HCT116 (cell line): ENCODE measurements around the gene KLF3. TPM values are rescaled to one million over a fixed set of nuclear protein-coding genes. Genes with fewer than 3 reads are reported as not detected.

Experiments used
- ATAC-seq: fragments of 200-7000 bp; cut with Tn5 transposase; 2 replicates; pipeline ENCODE4 v1.9.1; 2020; ENCODE audit warnings: mild to moderate bottlenecking, moderate library complexity
- BruUV-seq: library from RNA; stranded (reverse); fragments of 400-500 nt; replicated peaks from 2 replicates; lab custom pipeline; 2021; lab: Mats Ljungman, UMichigan
- CTCF ChIA-PET: fragments of 300-600 bp; sonication (Branson Sonifier 250); formaldehyde crosslinking; loops from one replicate; lab custom pipeline; 2021; ENCODE audit warnings: antibody characterized with exemption; lab: Charles Lee
- POLR2A ChIA-PET: fragments of 300-600, 350-600 bp; sonication (Branson Sonifier 250); formaldehyde crosslinking; loops from one replicate; lab custom pipeline; 2021; ENCODE audit warnings: antibody characterized with exemption; lab: Charles Lee
- RAD21 ChIA-PET, 2 experiments: fragments of 300-600 bp; sonication (Branson Sonifier 250); formaldehyde crosslinking; loops; one replicate each; lab custom pipeline; 2023; ENCODE audit warnings: low total read pairs in 2 of 2; ENCODE audit not compliant: uncharacterized antibody in 2 of 2, unreplicated experiment in 2 of 2, low non-redundant PET in 1 of 2; lab: Charles Lee
- DNase-seq: peaks from one replicate; pipeline ENCODE4 v3.0.0-alpha.2; 2010; ENCODE audit warnings: low read depth, low spot score
- H2AFZ ChIP-seq: fragments of 200-600 bp; shearing (Covaris generic), sonication (generic); 2 replicates; pipeline ENCODE4 v1.6.1; 2017; ENCODE audit warnings: low read depth, mixed run types, mixed read lengths, antibody characterized with exemption, low read length; ENCODE audit not compliant: poor library complexity, severe bottlenecking
- H3K27ac ChIP-seq: 2 replicates; pipeline ENCODE4 v1.5.1; 2012; ENCODE audit warnings: low read depth, low read length
- H3K27me3 ChIP-seq: fragments of 200-600 bp; sonication (generic); 2 replicates; pipeline ENCODE4 v1.6.1; 2016; ENCODE audit warnings: mixed run types, low read length, mixed read lengths; ENCODE audit not compliant: insufficient read depth
- H3K36me3 ChIP-seq, 2 experiments: fragments of 200-500 bp in 1 of 2; fragments of 200-600 bp in 1 of 2; sonication (Bioruptor generic) in 1 of 2; sonication (generic) in 1 of 2; 2 replicates each; pipeline versions ENCODE4 v1.5.1 to v1.6.1; 2014 to 2016; ENCODE audit warnings: low read length in 2 of 2, inconsistent platforms in 1 of 2, mixed read lengths in 1 of 2, mixed run types in 1 of 2; ENCODE audit not compliant: insufficient read depth in 2 of 2, control insufficient read depth in 1 of 2
- H3K4me1 ChIP-seq, 2 experiments: fragments of 200-600 bp in 1 of 2; sonication (generic) in 1 of 2; 2 replicates each; pipeline versions ENCODE4 v1.5.1 to v1.6.1; 2012 to 2017; ENCODE audit warnings: low read length in 2 of 2, inconsistent platforms in 1 of 2, mild to moderate bottlenecking in 1 of 2, mixed read lengths in 1 of 2, mixed run types in 1 of 2, moderate library complexity in 1 of 2; ENCODE audit not compliant: insufficient read depth in 2 of 2, control insufficient read depth in 1 of 2
- H3K4me2 ChIP-seq: fragments of 200-600 bp; sonication (generic); 2 replicates; pipeline ENCODE4 v1.6.1; 2017; ENCODE audit warnings: mixed run types, low read length, mixed read lengths
- H3K4me3 ChIP-seq, 2 experiments: fragments of 200-600 bp in 1 of 2; sonication (generic) in 1 of 2; replicated peaks in 1 of 2; 2 replicates each; pipeline ENCODE4 v1.5.1; 2011 to 2016; ENCODE audit warnings: low read length in 2 of 2, control low read depth in 1 of 2, low read depth in 1 of 2, mild to moderate bottlenecking in 1 of 2, mixed read lengths in 1 of 2, mixed run types in 1 of 2
- H3K79me2 ChIP-seq: fragments of 200-600 bp; sonication (generic); 2 replicates; pipeline ENCODE4 v1.6.1; 2017; ENCODE audit warnings: mild to moderate bottlenecking, mixed run types, low read length, moderate library complexity, mixed read lengths; ENCODE audit not compliant: insufficient read depth
- H3K9ac ChIP-seq: fragments of 200-600 bp; sonication (generic); 2 replicates; pipeline ENCODE4 v1.6.1; 2016; ENCODE audit warnings: low read length, mixed read lengths
- H3K9me2 ChIP-seq: fragments of 200-600 bp; sonication (generic), shearing (Covaris generic); 2 replicates; pipeline ENCODE4 v1.6.1; 2017; ENCODE audit warnings: mixed run types, mild to moderate bottlenecking, moderate library complexity; ENCODE audit not compliant: insufficient read depth
- H3K9me3 ChIP-seq, 2 experiments: fragments of 200-500 bp in 1 of 2; fragments of 200-600 bp in 1 of 2; sonication (Bioruptor generic) in 1 of 2; sonication (generic) in 1 of 2; 2 replicates each; pipeline ENCODE4 v1.6.1; 2014 to 2017; ENCODE audit warnings: low read length in 2 of 2, mixed read lengths in 2 of 2, inconsistent platforms in 1 of 2, low read depth in 1 of 2, mild to moderate bottlenecking in 1 of 2, mixed run types in 1 of 2, moderate library complexity in 1 of 2; ENCODE audit not compliant: control insufficient read depth in 1 of 2, insufficient read depth in 1 of 2
- H4K20me1 ChIP-seq: fragments of 200-600 bp; sonication (generic), shearing (Covaris generic); 2 replicates; pipeline ENCODE4 v1.6.1; 2017; ENCODE audit warnings: mixed run types, mild to moderate bottlenecking, moderate library complexity; ENCODE audit not compliant: insufficient read depth
- CBX3 ChIP-seq: IDR thresholded peaks from 2 replicates; pipeline ENCODE4 v1.6.1; 2012; ENCODE audit warnings: low read depth
- CEBPB ChIP-seq: IDR thresholded peaks from 2 replicates; pipeline ENCODE4 v1.6.1; 2012; ENCODE audit warnings: low read depth
- EGR1 ChIP-seq: IDR thresholded peaks from 2 replicates; pipeline ENCODE4 v1.6.1; 2012; ENCODE audit warnings: low read depth
- ELF1 ChIP-seq: IDR thresholded peaks from 2 replicates; pipeline ENCODE4 v1.6.1; 2012; ENCODE audit warnings: low read depth, borderline replicate concordance
- EZH2 ChIP-seq: fragments of 200-600 bp; sonication (generic); IDR thresholded peaks from 2 replicates; pipeline ENCODE4 v1.6.1; 2017; ENCODE audit warnings: antibody characterized with exemption, mixed run types
- EZH2phosphoT487 ChIP-seq: fragments of 200-600 bp; IDR thresholded peaks from 2 replicates; pipeline ENCODE4 v1.6.1; 2018; ENCODE audit warnings: antibody characterized with exemption, borderline replicate concordance
- FOSL1 ChIP-seq: IDR thresholded peaks from 2 replicates; pipeline ENCODE4 v1.6.1; 2012; ENCODE audit warnings: low read depth
- POLR2A ChIP-seq: IDR thresholded peaks from 2 replicates; pipeline ENCODE4 v1.7.0; 2011; ENCODE audit warnings: borderline replicate concordance; ENCODE audit not compliant: insufficient read depth, insufficient read length; ENCODE audit errors: extremely low read depth
- POLR2AphosphoS5 ChIP-seq: IDR thresholded peaks from 2 replicates; pipeline ENCODE4 v1.6.1; 2011; ENCODE audit warnings: mild to moderate bottlenecking, low read depth, low read length, moderate library complexity
- RAD21 ChIP-seq: IDR thresholded peaks from 2 replicates; pipeline ENCODE4 v1.6.1; 2012; ENCODE audit warnings: low read depth, mild to moderate bottlenecking
- SIN3A ChIP-seq: IDR thresholded peaks from 2 replicates; pipeline ENCODE4 v1.6.1; 2012; ENCODE audit warnings: low read depth
- TCF7L2 ChIP-seq: IDR thresholded peaks from 2 replicates; pipeline ENCODE4 v1.7.0; 2011; ENCODE audit warnings: borderline replicate concordance, inconsistent platforms; ENCODE audit not compliant: insufficient read depth, insufficient read length; ENCODE audit errors: extremely low read depth
- ZNF274 ChIP-seq: fragments of 200-500 bp; sonication (Bioruptor generic); IDR thresholded peaks from 2 replicates; pipeline ENCODE4 v1.6.1; 2014; ENCODE audit warnings: mild to moderate bottlenecking, low read depth, low read length, inconsistent platforms
- intact Hi-C: fragments of 100-400 bp; cut with micrococcal nuclease; formaldehyde crosslinking; loops from 2 replicates; pipeline ENCODE4 v1.10.0; 2022
- total RNA-seq: library from RNA; stranded (reverse); gene quantifications from one replicate; pipeline ENCODE4 v1.2.1, GENCODE V29; 2021; ENCODE audit not compliant: unreplicated experiment
- TF ChIP-seq, protein P1 (sequence below): IDR thresholded peaks from 2 replicates; pipeline ENCODE4 v1.6.1; 2011; ENCODE audit warnings: mild to moderate bottlenecking, low read length, moderate library complexity; ENCODE audit not compliant: insufficient replicate concordance; ENCODE audit errors: extremely low read depth
- TF ChIP-seq, protein P2 (sequence below), 3 experiments: fragments of 200-600 bp in 1 of 3; sonication (generic) in 1 of 3; IDR thresholded peaks in 2 of 3; conservative IDR thresholded peaks in 1 of 3; 2 replicates each; pipeline ENCODE4 v1.5.1; 2012 to 2017; ENCODE audit warnings: low read depth in 2 of 3, low read length in 2 of 3, antibody characterized with exemption in 1 of 3, borderline replicate concordance in 1 of 3, control low read depth in 1 of 3, mild to moderate bottlenecking in 1 of 3, mixed read lengths in 1 of 3, mixed run types in 1 of 3, moderate library complexity in 1 of 3; ENCODE audit not compliant: insufficient read depth in 1 of 3
- TF ChIP-seq, protein P3 (sequence below): IDR thresholded peaks from 2 replicates; pipeline ENCODE4 v1.6.1; 2012

The KLF3 gene
- total RNA-seq, 1 experiment from 2014 or later: 44.2 TPM

DNA sequence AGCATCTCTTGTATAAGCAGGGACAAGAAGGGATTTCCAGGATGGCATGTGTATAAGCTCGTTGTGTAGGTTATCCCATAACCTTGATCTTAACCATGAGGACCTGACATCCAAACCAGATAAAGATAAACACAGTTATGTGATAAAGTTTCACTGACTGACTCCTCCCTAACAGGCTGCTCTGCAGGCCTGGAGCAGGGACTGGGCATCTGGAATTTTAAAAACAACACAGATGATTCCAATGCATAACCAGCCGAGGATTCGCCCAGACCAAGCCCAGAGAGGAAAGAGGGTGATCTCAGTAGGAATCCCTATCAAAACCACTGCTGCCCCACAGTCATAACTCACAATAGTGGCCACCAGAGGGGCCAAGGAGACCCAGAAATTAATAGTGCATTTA is 22.7 kb downstream of the KLF3 start:
- H3K4me3 ChIP-seq: no peak overlapping the region
- peaks cover 0 to 16% of the 10 kb centered on the region in 2 experiments; a peak in 2 of 4 replicates for H3K4me1 ChIP-seq
- H3K4me2 ChIP-seq: no peak overlapping the region
- peaks cover 72% of the 10 kb centered on the region for H3K79me2 ChIP-seq
- no peaks in the 10 kb centered on the region for H3K27me3 ChIP-seq
- CTCF ChIA-PET: interaction anchor here (2.0 kb wide), 1 partner anchor 12 kb away, joined by 9 read pairs; no protein-coding TSS in a partner anchor
- TF ChIP-seq POLR2AphosphoS5 (no peak), EZH2phosphoT487 (no peak), ZNF274 (no peak), CBX3 (no peak), POLR2A (no peak), RAD21 (no peak), EGR1 (no peak), TCF7L2 (no peak), CEBPB (no peak), FOSL1 (no peak), SIN3A (no peak), ELF1 (no peak), EZH2 (no peak)
- TF ChIP-seq, protein P1, sequence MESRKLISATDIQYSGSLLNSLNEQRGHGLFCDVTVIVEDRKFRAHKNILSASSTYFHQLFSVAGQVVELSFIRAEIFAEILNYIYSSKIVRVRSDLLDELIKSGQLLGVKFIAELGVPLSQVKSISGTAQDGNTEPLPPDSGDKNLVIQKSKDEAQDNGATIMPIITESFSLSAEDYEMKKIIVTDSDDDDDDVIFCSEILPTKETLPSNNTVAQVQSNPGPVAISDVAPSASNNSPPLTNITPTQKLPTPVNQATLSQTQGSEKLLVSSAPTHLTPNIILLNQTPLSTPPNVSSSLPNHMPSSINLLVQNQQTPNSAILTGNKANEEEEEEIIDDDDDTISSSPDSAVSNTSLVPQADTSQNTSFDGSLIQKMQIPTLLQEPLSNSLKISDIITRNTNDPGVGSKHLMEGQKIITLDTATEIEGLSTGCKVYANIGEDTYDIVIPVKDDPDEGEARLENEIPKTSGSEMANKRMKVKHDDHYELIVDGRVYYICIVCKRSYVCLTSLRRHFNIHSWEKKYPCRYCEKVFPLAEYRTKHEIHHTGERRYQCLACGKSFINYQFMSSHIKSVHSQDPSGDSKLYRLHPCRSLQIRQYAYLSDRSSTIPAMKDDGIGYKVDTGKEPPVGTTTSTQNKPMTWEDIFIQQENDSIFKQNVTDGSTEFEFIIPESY: no peak
- TF ChIP-seq, protein P2, sequence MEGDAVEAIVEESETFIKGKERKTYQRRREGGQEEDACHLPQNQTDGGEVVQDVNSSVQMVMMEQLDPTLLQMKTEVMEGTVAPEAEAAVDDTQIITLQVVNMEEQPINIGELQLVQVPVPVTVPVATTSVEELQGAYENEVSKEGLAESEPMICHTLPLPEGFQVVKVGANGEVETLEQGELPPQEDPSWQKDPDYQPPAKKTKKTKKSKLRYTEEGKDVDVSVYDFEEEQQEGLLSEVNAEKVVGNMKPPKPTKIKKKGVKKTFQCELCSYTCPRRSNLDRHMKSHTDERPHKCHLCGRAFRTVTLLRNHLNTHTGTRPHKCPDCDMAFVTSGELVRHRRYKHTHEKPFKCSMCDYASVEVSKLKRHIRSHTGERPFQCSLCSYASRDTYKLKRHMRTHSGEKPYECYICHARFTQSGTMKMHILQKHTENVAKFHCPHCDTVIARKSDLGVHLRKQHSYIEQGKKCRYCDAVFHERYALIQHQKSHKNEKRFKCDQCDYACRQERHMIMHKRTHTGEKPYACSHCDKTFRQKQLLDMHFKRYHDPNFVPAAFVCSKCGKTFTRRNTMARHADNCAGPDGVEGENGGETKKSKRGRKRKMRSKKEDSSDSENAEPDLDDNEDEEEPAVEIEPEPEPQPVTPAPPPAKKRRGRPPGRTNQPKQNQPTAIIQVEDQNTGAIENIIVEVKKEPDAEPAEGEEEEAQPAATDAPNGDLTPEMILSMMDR (IDR thresholded peaks at IDR 0.05 in 2 of 3, conservative IDR thresholded peaks at IDR 0.05 in 1 of 3; ENCODE audit: borderline replicate concordance in 1 of 3, insufficient read depth in 1 of 3, low read depth in 2 of 3, low read length in 2 of 3): no peak
- TF ChIP-seq, protein P3, sequence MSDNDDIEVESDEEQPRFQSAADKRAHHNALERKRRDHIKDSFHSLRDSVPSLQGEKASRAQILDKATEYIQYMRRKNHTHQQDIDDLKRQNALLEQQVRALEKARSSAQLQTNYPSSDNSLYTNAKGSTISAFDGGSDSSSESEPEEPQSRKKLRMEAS: no peak
- H2AFZ ChIP-seq: no peak overlapping the region
- no peaks in the 10 kb centered on the region for H3K9me3 ChIP-seq
- peaks cover 32 to 37% of the 10 kb centered on the region in 2 experiments for H3K36me3 ChIP-seq
- POLR2A ChIA-PET: interaction anchor here (1.7 kb wide), 1 partner anchor 11 kb away, joined by 4 read pairs; no protein-coding TSS in a partner anchor
- no TSS peak for BruUV-seq
- ATAC-seq: no peak
- H3K9me2 ChIP-seq: no peaks in the 10 kb centered on the region
- no peak for DNase-seq
- no peaks in the 10 kb centered on the region; the same call in 1 of the 2 replicates for H4K20me1 ChIP-seq
- H3K9ac ChIP-seq: no peak overlapping the region
- intact Hi-C loops: no loop called here
- H3K27ac ChIP-seq: no peak overlapping the region
- RAD21 ChIA-PET: no interaction called here
